A673 (cell line): ENCODE data around the gene CMIP.

ENCODE experiments used
- CTCF ChIP-seq: fragments of 300-800, 200-600 bp; sonication (generic); conservative IDR thresholded peaks from 2 replicates; pipeline ENCODE4 v1.5.1; 2017; ENCODE audit warnings: low read depth, mild to moderate bottlenecking, antibody characterized with exemption, low read length, moderate library complexity, mixed read lengths
- EZH2 ChIP-seq: fragments of 200-600 bp; sonication (generic); IDR thresholded peaks from 2 replicates; pipeline ENCODE4 v1.6.1; 2017; ENCODE audit warnings: borderline replicate concordance, low read depth, mild to moderate bottlenecking, mixed read lengths, antibody characterized with exemption, low read length; ENCODE audit not compliant: poor library complexity, severe bottlenecking

GRCh38 chr16:81601601-81602255, 157.1 kb downstream of the CMIP start:
- TF ChIP-seq CTCF (no peak), EZH2 (no peak)
